ENCODE results near the gene EMD. TPM values are rescaled to one million over a fixed set of nuclear protein-coding genes. Genes with fewer than 3 reads are reported as not detected.

Gene EMD
- total RNA-seq, 2 experiments from 2014 or later, result 62.7 to 70.0 TPM

- Mint-ChIP-seq H3K36me3 (ENCODE audit: low read depth) (peaks cover 10% of the 10 kb centered on the region), H3K4me3 (peak overlapping the region; percentile 86), H3K27ac (peak overlapping the region; percentile 88), H3K27me3 (ENCODE audit: low read depth) (no peaks in the 10 kb centered on the region), H3K9me3 (no peaks in the 10 kb centered on the region), H3K4me1 (ENCODE audit: low read depth) (peaks cover 22% of the 10 kb centered on the region)
- intact Hi-C loops (cut with micrococcal nuclease), result loop anchor here (1.0 to 5.0 kb wide), 4 partner anchors 43 to 398 kb away; partner anchors contain the start of genes GDI1, HCFC1 and MECP2
- CTCF ChIA-PET, result no interaction called here
- peak; percentile 70 for DNase-seq
These were observed 9.4 kb upstream of the EMD start for GRCh38 chrX:154369449-154370299.

DNA sequence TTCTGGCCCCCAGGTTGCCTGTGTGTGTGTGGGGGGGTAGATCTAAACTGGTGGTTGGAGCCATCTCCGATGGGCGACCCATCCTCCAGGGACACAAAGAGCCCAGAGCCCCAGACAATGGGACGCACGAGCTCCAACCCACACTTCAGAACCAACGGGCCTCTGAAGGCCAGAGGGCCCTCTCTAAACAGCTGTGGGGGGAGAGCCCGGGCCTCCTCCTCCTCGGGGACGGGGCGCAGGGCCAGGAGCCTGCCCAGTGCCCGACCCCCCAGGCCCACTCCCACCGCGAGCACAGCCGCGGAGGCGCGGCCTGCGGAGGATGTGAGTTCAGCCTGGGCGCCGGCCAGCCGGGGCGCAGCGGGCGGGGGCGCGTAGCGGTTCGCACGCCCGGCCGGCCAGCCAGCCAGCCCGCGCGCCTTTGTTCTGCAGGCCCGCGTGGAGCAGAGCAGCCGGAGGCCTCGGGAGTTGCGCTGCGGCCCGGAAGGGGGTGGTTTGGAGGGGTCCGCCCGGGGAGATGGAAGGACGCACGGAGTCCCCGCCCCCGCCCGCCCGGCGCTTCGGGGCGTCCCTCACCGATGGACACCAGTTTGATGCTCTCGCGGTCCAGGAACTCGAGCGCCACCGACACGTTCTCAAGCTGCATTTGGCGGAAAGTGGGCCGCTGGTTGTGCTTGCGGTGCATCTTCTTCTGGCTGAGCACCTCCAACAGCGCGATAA lies 8.6 kb upstream of the EMD start:
- peaks cover 22% of the 10 kb centered on the region for H3K4me1 Mint-ChIP-seq (ENCODE audit: low read depth)
- H3K27ac Mint-ChIP-seq, result peak overlapping the region; percentile 88
- H3K36me3 Mint-ChIP-seq (ENCODE audit: low read depth), result peaks cover 8% of the 10 kb centered on the region
- CTCF ChIA-PET, result no interaction called here
- H3K27me3 Mint-ChIP-seq (ENCODE audit: low read depth), result no peaks in the 10 kb centered on the region
- intact Hi-C loops (cut with micrococcal nuclease), result loop anchor here (1.0 to 5.0 kb wide), 6 partner anchors 44 to 443 kb away; partner anchors contain the start of genes GDI1, MECP2 and SLC10A3
- no peak for DNase-seq
- H3K4me3 Mint-ChIP-seq, result peak overlapping the region; percentile 86
- H3K9me3 Mint-ChIP-seq, result no peaks in the 10 kb centered on the region

DNA sequence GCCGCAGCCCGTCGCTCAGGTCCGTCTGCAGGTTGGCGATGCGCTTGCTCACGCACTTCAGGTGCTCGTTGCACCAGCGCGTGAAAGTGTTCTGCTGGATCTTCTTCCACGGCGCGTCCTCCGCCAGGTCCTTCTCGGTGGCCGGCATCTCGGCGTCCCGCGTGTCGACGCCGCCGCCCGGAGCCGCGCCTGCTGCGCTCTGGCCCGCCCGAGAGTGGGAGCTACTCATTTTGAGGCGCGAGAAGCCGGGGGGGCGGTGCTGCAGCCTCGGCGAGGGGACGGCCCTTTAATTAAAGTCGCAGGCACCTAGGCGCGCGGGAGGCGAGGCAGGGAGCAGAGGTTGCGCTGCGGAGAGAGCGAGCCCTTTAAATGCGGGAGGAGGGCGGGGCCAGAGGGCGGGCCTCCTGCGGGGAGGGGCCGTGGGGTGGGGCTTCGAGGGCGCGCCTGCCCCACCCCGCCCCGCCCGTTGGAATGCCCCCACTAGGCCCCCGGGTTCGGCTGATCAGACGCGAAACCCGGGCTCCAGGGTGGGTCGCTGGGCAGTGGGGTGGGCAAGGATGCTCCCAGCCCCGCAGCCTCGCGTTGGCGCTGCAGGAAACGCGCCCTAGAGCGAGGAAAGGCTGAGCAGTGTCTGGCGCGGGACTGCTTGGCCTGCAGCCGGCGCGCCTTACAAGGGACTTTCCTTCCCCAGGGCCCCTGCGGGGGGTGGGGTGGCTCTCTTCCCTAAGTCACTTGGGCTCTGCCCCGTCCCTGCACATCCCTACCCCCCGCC lies 7.9 kb upstream of the EMD start:
- peaks cover 8% of the 10 kb centered on the region for H3K36me3 Mint-ChIP-seq (ENCODE audit: low read depth)
- peak overlapping the region; percentile 76 for H3K4me3 Mint-ChIP-seq
- DNase-seq, result peak; percentile 95
- H3K27me3 Mint-ChIP-seq (ENCODE audit: low read depth), result no peaks in the 10 kb centered on the region
- H3K27ac Mint-ChIP-seq, result peak overlapping the region; percentile 56
- CTCF ChIA-PET, result no interaction called here
- no peaks in the 10 kb centered on the region for H3K9me3 Mint-ChIP-seq
- H3K4me1 Mint-ChIP-seq (ENCODE audit: low read depth), result peaks cover 22% of the 10 kb centered on the region
- intact Hi-C loops (cut with micrococcal nuclease), result loop anchor here (1.0 to 5.0 kb wide), 6 partner anchors 44 to 444 kb away; partner anchors contain the start of genes GDI1, MECP2 and SLC10A3

- intact Hi-C loops (cut with micrococcal nuclease), result loop anchor here (1.0 to 5.0 kb wide), 6 partner anchors 45 to 445 kb away; partner anchors contain the start of genes GDI1, MECP2 and SLC10A3
- Mint-ChIP-seq H3K27ac (no peak overlapping the region), H3K4me3 (peak overlapping the region; percentile 52), H3K36me3 (ENCODE audit: low read depth) (peaks cover 8% of the 10 kb centered on the region), H3K4me1 (ENCODE audit: low read depth) (peaks cover 22% of the 10 kb centered on the region), H3K27me3 (ENCODE audit: low read depth) (no peaks in the 10 kb centered on the region), H3K9me3 (no peaks in the 10 kb centered on the region)
- no peak for DNase-seq
- CTCF ChIA-PET, result no interaction called here
These were observed 7.2 kb upstream of the EMD start for GRCh38 chrX:154371789-154372300.

DNA sequence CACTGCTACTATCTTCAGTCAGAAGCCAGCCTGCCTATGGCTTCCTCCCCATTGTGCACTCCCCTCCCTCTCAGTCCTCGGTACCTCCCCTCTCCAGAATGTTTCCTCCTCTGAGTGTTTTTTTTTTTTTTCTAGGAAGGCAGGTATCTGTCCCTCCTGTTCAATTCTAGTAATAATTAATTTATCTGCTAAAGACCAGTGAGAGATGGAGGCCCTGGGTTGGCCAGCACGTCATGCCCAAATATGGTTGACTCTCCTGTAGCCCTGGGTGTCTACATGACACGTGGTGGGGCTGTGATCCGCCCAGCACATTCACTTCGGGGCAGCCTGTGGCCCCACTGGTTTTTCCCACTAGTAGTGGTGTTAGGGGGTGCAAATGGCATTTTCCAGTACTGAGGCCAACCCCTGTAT lies 6.5 kb upstream of the EMD start:
- Mint-ChIP-seq H3K9me3 (no peaks in the 10 kb centered on the region), H3K36me3 (ENCODE audit: low read depth) (peaks cover 8% of the 10 kb centered on the region), H3K27me3 (ENCODE audit: low read depth) (no peaks in the 10 kb centered on the region), H3K4me3 (peak overlapping the region; percentile 52), H3K27ac (peak overlapping the region; percentile 41), H3K4me1 (ENCODE audit: low read depth) (peaks cover 27% of the 10 kb centered on the region)
- intact Hi-C loops (cut with micrococcal nuclease), result loop anchor here (5.0 kb wide), 1 partner anchor 275 kb away; the partner anchor contains the start of gene MECP2
- DNase-seq, result peak; percentile 34
- CTCF ChIA-PET, result interaction anchor here (0.6 to 2.2 kb wide), 13 partner anchors 11 to 447 kb away, joined by 3 to 11 read pairs (median 6); partner anchors contain the start of genes ARHGAP4 and SLC10A3

DNA sequence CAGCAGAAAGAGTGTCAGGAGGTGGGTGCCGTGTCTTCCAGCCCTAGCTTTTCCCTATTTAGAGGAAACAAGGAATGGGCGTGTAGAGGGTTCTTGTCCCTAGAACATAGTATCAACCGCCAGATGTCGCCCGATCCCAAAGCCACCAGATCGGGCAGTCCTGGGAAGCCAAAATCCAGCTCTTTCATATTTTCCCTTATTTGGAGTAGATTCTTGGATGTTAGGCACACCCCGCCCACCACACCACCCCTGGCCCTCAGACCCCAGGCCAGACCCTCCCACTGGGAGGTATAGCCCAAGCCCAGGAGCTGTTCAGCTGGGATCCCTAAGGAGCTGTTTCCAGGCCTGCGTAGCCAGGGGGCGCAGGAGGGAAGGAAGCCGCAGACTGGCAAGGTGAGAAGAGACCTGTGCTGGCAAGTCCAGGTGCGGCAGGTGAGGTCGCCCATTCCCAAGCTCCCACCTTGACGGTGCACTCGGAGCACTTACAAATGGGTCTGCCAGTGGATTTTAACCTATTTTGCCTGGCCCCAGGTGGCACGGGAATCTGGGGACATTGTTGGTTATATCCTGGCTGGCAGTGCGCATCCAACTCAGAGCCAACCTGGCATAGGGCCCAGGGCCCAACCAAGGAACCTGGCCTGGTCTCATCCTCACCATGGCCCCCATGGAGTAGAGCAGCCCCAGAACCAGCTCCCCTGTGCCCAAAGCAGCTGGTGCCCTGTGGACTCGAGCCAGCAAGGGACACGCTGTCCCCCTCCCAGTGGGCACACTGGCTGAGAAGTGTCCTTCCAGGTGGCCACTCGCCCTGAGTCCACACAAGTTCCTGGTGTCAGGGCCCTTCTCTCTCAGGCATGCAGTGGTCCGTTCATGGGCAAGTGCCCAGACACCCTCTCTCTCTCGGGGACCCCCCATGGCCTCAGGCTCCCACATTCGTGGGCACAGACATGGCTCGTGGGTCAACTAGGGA lies 5.5 kb upstream of the EMD start:
- no peak overlapping the region for H3K27ac Mint-ChIP-seq

DNA sequence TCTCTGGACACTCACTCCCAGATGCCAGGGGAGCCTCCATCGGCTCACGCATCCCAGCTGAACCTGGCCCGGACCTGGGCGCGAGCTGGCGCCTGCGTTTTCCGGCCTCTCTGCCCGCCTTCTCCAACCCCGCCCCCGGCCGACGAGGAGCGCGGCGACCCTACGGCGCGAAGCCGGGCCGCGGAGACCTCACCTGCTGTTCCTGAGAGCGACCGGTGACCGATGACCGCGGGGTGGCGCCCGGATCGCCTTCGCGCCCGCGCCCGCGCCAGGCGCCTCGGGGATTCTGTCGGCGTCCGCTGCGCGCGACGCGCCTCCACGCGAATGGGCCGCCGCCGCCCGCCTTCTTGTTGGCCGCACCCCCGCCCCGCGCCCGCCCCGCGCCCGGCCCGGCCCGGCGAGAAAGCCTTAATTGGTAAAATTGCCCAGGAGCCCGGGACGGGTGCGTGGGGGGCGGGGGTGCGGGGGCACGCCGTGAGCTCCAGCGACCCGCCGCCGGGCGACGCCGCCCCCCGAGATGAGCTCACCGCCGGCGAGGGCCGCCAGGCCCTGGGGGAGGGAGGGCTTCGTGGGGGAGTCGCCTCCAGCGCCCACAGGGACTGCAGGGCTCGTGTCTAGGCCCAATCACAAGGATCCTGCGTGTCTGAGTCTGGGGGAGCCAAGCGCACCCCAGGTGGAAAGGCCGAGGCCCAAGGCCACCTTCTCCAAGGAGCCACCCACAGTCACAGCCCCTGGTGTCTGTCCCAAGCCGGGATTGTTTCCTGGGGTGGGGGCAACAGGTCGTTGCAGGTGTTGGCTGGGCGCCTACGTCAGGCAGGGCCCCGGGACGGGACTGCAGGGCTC lies 4.6 kb upstream of the EMD start, which contains the start of gene FLNA:
Gene FLNA, minus strand, starts transcription at position 322 of the 843 bp plus-strand sequence. CDS start 3,389 bp downstream, outside the sequence.
- no peak within 1 kb of the TSS for H3K27ac Mint-ChIP-seq
- CTCF ChIA-PET, result interaction anchor here (1.1 to 2.2 kb wide), 10 partner anchors 9 to 449 kb away, joined by 3 to 11 read pairs (median 6); partner anchors contain the start of genes ARHGAP4 and SLC10A3
- intact Hi-C loops (cut with micrococcal nuclease), result loop anchor here (5.0 kb wide), 2 partner anchors 143 to 277 kb away; partner anchors contain the start of genes FAM3A and MECP2
- peaks cover 20% of the 10 kb centered on the region for H3K4me1 Mint-ChIP-seq (ENCODE audit: low read depth)
- peak within 1 kb of the TSS; percentile 60 for H3K4me3 Mint-ChIP-seq
- H3K36me3 Mint-ChIP-seq (ENCODE audit: low read depth), result peaks cover 3% of the 10 kb centered on the region
- H3K9me3 Mint-ChIP-seq, result no peaks in the 10 kb centered on the region
- no peaks in the 10 kb centered on the region for H3K27me3 Mint-ChIP-seq (ENCODE audit: low read depth)
- peak; percentile 23 for DNase-seq

More for the DNA sequence above, 5.5 kb upstream of the EMD start:
- Mint-ChIP-seq H3K27me3 (ENCODE audit: low read depth) (no peaks in the 10 kb centered on the region), H3K4me3 (peak overlapping the region; percentile 60), H3K9me3 (no peaks in the 10 kb centered on the region), H3K4me1 (ENCODE audit: low read depth) (peaks cover 20% of the 10 kb centered on the region), H3K36me3 (ENCODE audit: low read depth) (peaks cover 3% of the 10 kb centered on the region)
- intact Hi-C loops (cut with micrococcal nuclease), result loop anchor here (5.0 kb wide), 1 partner anchor 276 kb away; the partner anchor contains the start of gene MECP2
- CTCF ChIA-PET, result interaction anchor here (0.7 to 2.2 kb wide), 20 partner anchors 10 to 448 kb away, joined by 3 to 11 read pairs (median 4); partner anchors contain the start of genes ARHGAP4 and SLC10A3
- DNase-seq, result peak; percentile 53

DNA sequence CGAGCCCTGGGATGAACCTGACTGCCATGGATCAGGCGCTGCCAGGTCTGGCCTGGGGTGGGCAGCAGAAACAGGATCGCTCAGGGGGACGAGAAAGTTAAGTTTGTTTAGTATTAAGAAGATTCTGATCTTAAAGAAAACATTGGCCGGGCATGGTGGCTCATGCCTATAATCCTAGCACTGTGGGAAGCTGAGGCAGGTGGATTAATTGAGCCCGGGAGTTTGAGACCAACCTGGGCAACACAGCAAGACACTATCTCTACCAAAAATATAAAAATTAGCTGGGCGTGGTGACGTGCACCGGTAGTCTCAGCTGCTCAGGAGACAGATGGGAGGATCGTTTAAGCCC lies 4.0 kb upstream of the EMD start:
- no peak overlapping the region for H3K27ac Mint-ChIP-seq
- CTCF ChIA-PET, result interaction anchor here (1.1 to 1.3 kb wide), 2 partner anchors 37 to 148 kb away, joined by 3 read pairs; no protein-coding TSS in a partner anchor
- H3K36me3 Mint-ChIP-seq (ENCODE audit: low read depth), result peaks cover 3% of the 10 kb centered on the region
- intact Hi-C loops (cut with micrococcal nuclease), result loop anchor here (5.0 kb wide), 1 partner anchor 142 kb away; the partner anchor contains the start of gene FAM3A
- H3K4me1 Mint-ChIP-seq (ENCODE audit: low read depth), result peaks cover 20% of the 10 kb centered on the region
- H3K4me3 Mint-ChIP-seq, result peak overlapping the region; percentile 42
- H3K27me3 Mint-ChIP-seq (ENCODE audit: low read depth), result no peaks in the 10 kb centered on the region
- no peak for DNase-seq
- no peaks in the 10 kb centered on the region for H3K9me3 Mint-ChIP-seq

GRCh38 chrX:154376774-154377173 lies 2.3 kb upstream of the EMD start:
- no peak overlapping the region for H3K27ac Mint-ChIP-seq
- H3K36me3 Mint-ChIP-seq (ENCODE audit: low read depth), result peaks cover 6% of the 10 kb centered on the region
- CTCF ChIA-PET, result no interaction called here
- no peaks in the 10 kb centered on the region for H3K9me3 Mint-ChIP-seq
- no peaks in the 10 kb centered on the region for H3K27me3 Mint-ChIP-seq (ENCODE audit: low read depth)
- H3K4me1 Mint-ChIP-seq (ENCODE audit: low read depth), result peaks cover 29% of the 10 kb centered on the region
- DNase-seq, result no peak
- intact Hi-C loops (cut with micrococcal nuclease), result loop anchor here (5.0 kb wide), 1 partner anchor 141 kb away; the partner anchor contains the start of gene FAM3A
- no peak overlapping the region for H3K4me3 Mint-ChIP-seq

Data from activated naive CD4-positive, alpha-beta T cell treated with anti-CD3 and anti-CD28 coated beads for 36 hours (primary cell).